Uterus (tissue), 4 donors: ENCODE data around the gene PNRC1. TPM values are rescaled to one million over a fixed set of nuclear protein-coding genes. Genes with fewer than 3 reads are reported as not detected.

Source experiments
- DNase-seq, 2 donors: peaks; one replicate each; pipeline ENCODE4 v3.0.0-alpha.2; 2019 to 2020
- H3K27ac ChIP-seq, 2 donors: fragments of 200-600 bp; sonication (generic); 1 replicate in 1 of 2; 2 replicates in 1 of 2; pipeline ENCODE4 v1.5.1; 2016 to 2018
- H3K27me3 ChIP-seq, 2 donors: fragments of 200-600 bp; sonication (generic); one replicate each; pipeline ENCODE4 v1.5.1; 2018 to 2019; ENCODE audit warnings: control low read depth in 1 of 2
- H3K36me3 ChIP-seq, 2 donors: fragments of 200-600 bp; sonication (generic); one replicate each; pipeline ENCODE4 v1.5.1; 2019; ENCODE audit warnings: control low read depth in 1 of 2
- H3K4me1 ChIP-seq, 2 donors: fragments of 200-600 bp; sonication (generic); one replicate each; pipeline ENCODE4 v1.5.1; 2018 to 2019; ENCODE audit warnings: control low read depth in 1 of 2
- H3K4me3 ChIP-seq, 2 donors: fragments of 200-600 bp; sonication (generic); 1 replicate in 1 of 2; 2 replicates in 1 of 2; pipeline ENCODE4 v1.5.1; 2018 to 2019; ENCODE audit warnings: mild to moderate bottlenecking in 1 of 2
- H3K9me3 ChIP-seq, 2 donors: fragments of 200-600 bp; sonication (generic); one replicate each; pipeline ENCODE4 v1.5.1; 2019; ENCODE audit warnings: control low read depth in 1 of 2
- CTCF ChIP-seq, 4 experiments: fragments of 200-600 bp in 2 of 4; fragments of 450-650 bp in 2 of 4; sonication (generic) in 2 of 4; IDR thresholded peaks; one replicate each; pipeline ENCODE4 v1.5.1; 2016 to 2019; ENCODE audit warnings: antibody characterized with exemption in 4 of 4, mild to moderate bottlenecking in 2 of 4, moderate library complexity in 1 of 4
- POLR2A ChIP-seq, 2 donors: fragments of 450-650 bp; IDR thresholded peaks; one replicate each; pipeline ENCODE4 v1.6.1; 2016; ENCODE audit warnings: antibody characterized with exemption in 2 of 2, mild to moderate bottlenecking in 1 of 2, moderate library complexity in 1 of 2
- intact Hi-C: fragments of 100-400 bp; cut with DNase I; formaldehyde crosslinking; loops from one replicate; pipeline ENCODE4 v1.15.1; 2023; ENCODE audit warnings: low total_unique reads
- small RNA-seq: library from RNA; depleted of rRNA; stranded (forward); fragments of <200 nt; gene quantifications from one replicate; pipeline ENCODE3, GENCODE V24; 2016
- total RNA-seq, 4 donors: library from RNA; depleted of rRNA in 3 of 4; stranded (reverse); fragments of >200 nt in 3 of 4; gene quantifications; one replicate each; pipeline versions ENCODE4 v1.1.0 to v1.2.4, GENCODE V29; 2014 to 2023
- donor health status: DM: yes; HTN: yes; CAD: no.

Gene PNRC1
- total RNA-seq, 4 donors from 2014 or later = 114 to 340 (median 203) TPM

GRCh38 chr6:89131599-89131998 is 51.0 kb downstream of the PNRC1 start:
- H3K27me3 ChIP-seq = no peaks in the 10 kb centered on the region
- H3K9me3 ChIP-seq = no peaks in the 10 kb centered on the region
- no peaks in the 10 kb centered on the region for H3K36me3 ChIP-seq
- DNase-seq = no peak
- H3K4me1 ChIP-seq = no peaks in the 10 kb centered on the region
- H3K4me3 ChIP-seq = no peak overlapping the region
- TF ChIP-seq CTCF (IDR thresholded peaks at IDR 0.05) (no peak), POLR2A (IDR thresholded peaks at IDR 0.05) (no peak)
- H3K27ac ChIP-seq = no peak overlapping the region
- intact Hi-C loops = no loop called here

GRCh38 chr6:89132057-89132456 is 51.5 kb downstream of the PNRC1 start:
- no peak overlapping the region for H3K27ac ChIP-seq
- TF ChIP-seq POLR2A (IDR thresholded peaks at IDR 0.05) (no peak), CTCF (IDR thresholded peaks at IDR 0.05) (no peak)
- H3K4me1 ChIP-seq = no peaks in the 10 kb centered on the region
- H3K9me3 ChIP-seq = no peaks in the 10 kb centered on the region
- intact Hi-C loops = no loop called here
- H3K27me3 ChIP-seq = no peaks in the 10 kb centered on the region
- DNase-seq = no peak
- H3K36me3 ChIP-seq = no peaks in the 10 kb centered on the region
- H3K4me3 ChIP-seq = no peak overlapping the region

GRCh38 chr6:89133981-89134380 is 53.4 kb downstream of the PNRC1 start:
- DNase-seq = no peak
- H3K27ac ChIP-seq = no peak overlapping the region
- H3K4me1 ChIP-seq = no peaks in the 10 kb centered on the region
- TF ChIP-seq POLR2A (IDR thresholded peaks at IDR 0.05) (no peak), CTCF (IDR thresholded peaks at IDR 0.05) (no peak)
- no peak overlapping the region for H3K4me3 ChIP-seq
- no peaks in the 10 kb centered on the region for H3K9me3 ChIP-seq
- intact Hi-C loops = no loop called here
- H3K36me3 ChIP-seq = no peaks in the 10 kb centered on the region
- H3K27me3 ChIP-seq = no peaks in the 10 kb centered on the region

DNA sequence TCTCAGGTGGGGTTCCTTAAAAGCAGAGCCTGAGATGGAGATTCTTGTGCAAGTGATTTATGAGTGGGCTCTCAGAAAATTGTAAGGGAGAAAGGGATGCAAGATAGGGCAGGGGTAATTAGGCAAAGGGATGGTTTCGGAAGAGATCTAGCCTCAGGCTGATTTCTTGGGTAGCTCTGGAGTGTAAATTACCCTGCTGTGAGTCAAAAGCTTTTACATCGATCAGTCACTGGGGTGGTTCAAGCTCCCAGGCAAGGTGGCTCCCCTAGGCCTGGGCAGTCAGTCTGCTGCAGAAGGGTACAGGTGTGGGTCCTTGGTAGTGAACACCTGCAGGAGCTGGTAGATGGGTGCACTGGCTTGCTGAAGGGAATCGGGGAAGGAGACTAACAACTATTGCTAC is 54.2 kb downstream of the PNRC1 start:
- Histone ChIP-seq H3K4me1 (no peaks in the 10 kb centered on the region), H3K36me3 (no peaks in the 10 kb centered on the region), H3K27ac (no peak overlapping the region), H3K4me3 (no peak overlapping the region), H3K9me3 (no peaks in the 10 kb centered on the region), H3K27me3 (no peaks in the 10 kb centered on the region)
- intact Hi-C loops = no loop called here
- no peak for DNase-seq
- TF ChIP-seq POLR2A (IDR thresholded peaks at IDR 0.05) (no peak), CTCF (IDR thresholded peaks at IDR 0.05) (no peak)

Small RNA genes within 50 kb of the gene (small RNA-seq; reads per million reads assigned to genes)
- gene RN7SL336P = not detected
- gene RNU2-61P = not detected

Other genes with a start within 250 kb of the PNRC1 start
- 10 to 100 TPM in 3 of 4 donors, 1 to 10 TPM in 1; 7.4 to 45.7 (median 16.1) TPM for gene RNGTT, start 117.1 kb upstream of the PNRC1 start, total RNA-seq
- gene SRSF12, start 37.3 kb downstream of the PNRC1 start, total RNA-seq = 10 to 100 TPM in 1 of 4 donors, 1 to 10 TPM in 1, not detected in 2; 2.8 to 12.7 TPM
- 10 to 100 TPM in 3 of 4 donors, 1 to 10 TPM in 1; 5.6 to 50.3 (median 16.0) TPM for gene PM20D2, start 65.3 kb downstream of the PNRC1 start, total RNA-seq
- under 1 TPM in 1 of 4 donors, not detected in 3; 0.69 TPM for gene GABRR1, start 136.6 kb downstream of the PNRC1 start, total RNA-seq
- 1 to 10 TPM in 1 of 4 donors, under 1 TPM in 2, not detected in 1; 0.26 to 1.7 (median 0.95) TPM for gene GABRR2, start 234.5 kb downstream of the PNRC1 start, total RNA-seq